Measurements from ENCODE around the gene PRKG1. TPM values are rescaled to one million over a fixed set of nuclear protein-coding genes. Genes with fewer than 3 reads are reported as not detected.

The PRKG1 gene
- total and polyA plus RNA-seq, 2 experiments from 2014 or later, result 10.7 to 21.8 TPM

- TF ChIP-seq EZH2phosphoT487 (IDR thresholded peaks at IDR 0.05; ENCODE audit: insufficient read depth, low read depth), result no peak
- TF ChIP-seq EZH2 (IDR thresholded peaks at IDR 0.05; ENCODE audit: insufficient read depth, poor library complexity, severe bottlenecking), result no peak
- Histone ChIP-seq H3K36me3 (ENCODE audit: low read depth) (no peaks in the 10 kb centered on the region), H3K4me1 (ENCODE audit: insufficient read depth) (peaks cover 13% of the 10 kb centered on the region), H2AFZ (no peak overlapping the region), H3K9me3 (ENCODE audit: low read depth) (no peaks in the 10 kb centered on the region), H4K20me1 (ENCODE audit: insufficient read depth) (no peaks in the 10 kb centered on the region), H3K4me3 (no peak overlapping the region), H3F3A (ENCODE audit: insufficient read depth) (no peaks in the 10 kb centered on the region), H3K9ac (no peak overlapping the region), H3K27ac (no peak overlapping the region), H3K27me3 (replicated peaks; ENCODE audit: insufficient read depth) (no peaks in the 10 kb centered on the region), H3K4me2 (ENCODE audit: unreplicated experiment) (no peak overlapping the region), H3K79me2 (ENCODE audit: insufficient read depth) (no peaks in the 10 kb centered on the region), H3K9me2 (ENCODE audit: insufficient read depth) (no peaks in the 10 kb centered on the region)
- in situ Hi-C loops (cut with MboI), result no loop called here
- WGBS, 2 experiments (ENCODE audit: low coverage in 1 of 2, low lambda C conversion rate in 2 of 2, missing lambda C conversion rate in 2 of 2), result 97% methylated on average over 5 of the region's 5 CpGs
- no peak for DNase-seq
Observed at GRCh38 chr10:51669041-51669440, 594.8 kb downstream of the PRKG1 start.

GRCh38 chr10:51672039-51672535 is 597.8 kb downstream of the PRKG1 start:
- Histone ChIP-seq H3K4me1 (ENCODE audit: insufficient read depth) (peaks cover 19% of the 10 kb centered on the region), H3K27me3 (replicated peaks; ENCODE audit: insufficient read depth) (no peaks in the 10 kb centered on the region), H3K4me3 (no peak overlapping the region), H2AFZ (no peak overlapping the region), H3F3A (ENCODE audit: insufficient read depth) (no peaks in the 10 kb centered on the region), H3K9me3 (ENCODE audit: low read depth) (no peaks in the 10 kb centered on the region), H3K9ac (no peak overlapping the region), H3K9me2 (ENCODE audit: insufficient read depth) (no peaks in the 10 kb centered on the region), H3K79me2 (ENCODE audit: insufficient read depth) (no peaks in the 10 kb centered on the region), H3K27ac (no peak overlapping the region), H4K20me1 (ENCODE audit: insufficient read depth) (no peaks in the 10 kb centered on the region), H3K36me3 (ENCODE audit: low read depth) (no peaks in the 10 kb centered on the region), H3K4me2 (ENCODE audit: unreplicated experiment) (no peak overlapping the region)
- TF ChIP-seq EZH2 (IDR thresholded peaks at IDR 0.05; ENCODE audit: insufficient read depth, poor library complexity, severe bottlenecking) (no peak), EZH2phosphoT487 (IDR thresholded peaks at IDR 0.05; ENCODE audit: insufficient read depth, low read depth) (no peak)
- in situ Hi-C loops (cut with MboI), result no loop called here
- DNase-seq, result no peak

- in situ Hi-C loops (cut with MboI), result no loop called here
- H3K27ac ChIP-seq, result no peak overlapping the region
- H3K79me2 ChIP-seq (ENCODE audit: insufficient read depth), result no peaks in the 10 kb centered on the region
- H3K36me3 ChIP-seq (ENCODE audit: low read depth), result no peaks in the 10 kb centered on the region
- TF ChIP-seq EZH2phosphoT487 (IDR thresholded peaks at IDR 0.05; ENCODE audit: insufficient read depth, low read depth), result no peak
- no peak for TF ChIP-seq EZH2 (IDR thresholded peaks at IDR 0.05; ENCODE audit: insufficient read depth, poor library complexity, severe bottlenecking)
- H3K9me2 ChIP-seq (ENCODE audit: insufficient read depth), result no peaks in the 10 kb centered on the region
- H3F3A ChIP-seq (ENCODE audit: insufficient read depth), result no peaks in the 10 kb centered on the region
- no peak overlapping the region for H3K4me2 ChIP-seq (ENCODE audit: unreplicated experiment)
- no peak overlapping the region for H3K9ac ChIP-seq
- no peak overlapping the region for H3K4me3 ChIP-seq
- DNase-seq, result peak; percentile 30
- no peaks in the 10 kb centered on the region for H3K9me3 ChIP-seq (ENCODE audit: low read depth)
- no peaks in the 10 kb centered on the region for H4K20me1 ChIP-seq (ENCODE audit: insufficient read depth)
- no peaks in the 10 kb centered on the region for H3K27me3 ChIP-seq (replicated peaks; ENCODE audit: insufficient read depth)
- no peak overlapping the region for H2AFZ ChIP-seq
- peaks cover 6% of the 10 kb centered on the region; the same call in 1 of the 2 replicates for H3K4me1 ChIP-seq (ENCODE audit: insufficient read depth)
Observed at GRCh38 chr10:51675088-51675487, 600.8 kb downstream of the PRKG1 start.

DNA sequence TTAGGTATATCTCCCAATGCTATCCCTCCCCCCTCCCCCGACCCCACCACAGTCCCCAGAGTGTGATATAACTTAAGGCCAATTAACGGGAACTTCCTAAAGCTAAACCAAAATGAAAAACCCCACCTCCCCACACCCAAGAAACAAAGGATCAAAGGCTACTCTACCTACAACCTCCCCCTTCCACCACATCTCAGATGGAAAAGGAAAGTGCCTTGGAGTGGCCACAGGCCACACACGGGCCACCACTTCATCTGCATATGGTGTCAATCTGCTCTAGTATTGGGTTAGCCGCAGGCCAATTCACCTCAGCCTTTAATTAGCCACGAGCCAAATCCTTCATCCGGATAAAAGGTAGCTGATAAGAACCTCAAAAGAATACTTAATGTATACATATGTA is 605.6 kb downstream of the PRKG1 start:
- no peaks in the 10 kb centered on the region for H3K27me3 ChIP-seq (replicated peaks; ENCODE audit: insufficient read depth)
- TF ChIP-seq EZH2 (IDR thresholded peaks at IDR 0.05; ENCODE audit: insufficient read depth, poor library complexity, severe bottlenecking) (no peak), EZH2phosphoT487 (IDR thresholded peaks at IDR 0.05; ENCODE audit: insufficient read depth, low read depth) (no peak)
- no peak overlapping the region for H3K4me3 ChIP-seq
- H4K20me1 ChIP-seq (ENCODE audit: insufficient read depth), result no peaks in the 10 kb centered on the region
- no peaks in the 10 kb centered on the region for H3K9me2 ChIP-seq (ENCODE audit: insufficient read depth)
- no peak overlapping the region for H3K9ac ChIP-seq
- no peaks in the 10 kb centered on the region for H3K36me3 ChIP-seq (ENCODE audit: low read depth)
- no peak overlapping the region for H3K27ac ChIP-seq
- H3F3A ChIP-seq (ENCODE audit: insufficient read depth), result peaks cover 7% of the 10 kb centered on the region
- no peaks in the 10 kb centered on the region for H3K79me2 ChIP-seq (ENCODE audit: insufficient read depth)
- peaks cover 20% of the 10 kb centered on the region for H3K4me1 ChIP-seq (ENCODE audit: insufficient read depth)
- no peak overlapping the region for H2AFZ ChIP-seq
- no peak for DNase-seq
- no peaks in the 10 kb centered on the region for H3K9me3 ChIP-seq (ENCODE audit: low read depth)
- H3K4me2 ChIP-seq (ENCODE audit: unreplicated experiment), result no peak overlapping the region
- WGBS, 2 experiments (ENCODE audit: low coverage in 1 of 2, low lambda C conversion rate in 2 of 2, missing lambda C conversion rate in 2 of 2), result 87 to 92% methylated on average over 6 of the region's 6 CpGs
- in situ Hi-C loops (cut with MboI), result no loop called here

All from GM23248 (cell line).